GM12878 (cell line): ENCODE results near the gene PRRT1B. TPM values are rescaled to one million over a fixed set of nuclear protein-coding genes. Genes with fewer than 3 reads are reported as not detected.
A peak's percentile ranks its signal among the peaks of the same experiment; 100 is the strongest.

Experiments used
- ATAC-seq: fragments of 200-7000 bp; cut with Tn5 transposase; 3 replicates; pipeline ENCODE4 v1.9.1; 2020; ENCODE audit warnings: mild to moderate bottlenecking, moderate library complexity
- BruUV-seq: library from RNA; stranded (reverse); fragments of 400-500 nt; replicated peaks from 2 replicates; lab custom pipeline; 2021; lab: Mats Ljungman, UMichigan
- CTCF ChIA-PET: fragments of 300-600 bp; sonication (Branson Sonifier 250); formaldehyde crosslinking; extraction: SDS; loops from one replicate; lab custom pipeline; 2021; ENCODE audit warnings: inconsistent platforms; lab: Yijun Ruan, JAX
- POLR2A ChIA-PET: fragments of 350-600 bp; formaldehyde crosslinking; extraction: SDS; loops from one replicate; lab custom pipeline; 2021; ENCODE audit warnings: inconsistent platforms; lab: Charles Lee
- RAD21 ChIA-PET: fragments of 300-600 bp; sonication (Branson Sonifier 250); formaldehyde crosslinking; loops from one replicate; lab custom pipeline; 2023; ENCODE audit warnings: antibody characterized with exemption; ENCODE audit not compliant: unreplicated experiment; lab: Charles Lee
- SMC1A ChIA-PET: fragments of 300-600 bp; sonication (Branson Sonifier 250); formaldehyde crosslinking; loops from one replicate; lab custom pipeline; 2023; ENCODE audit not compliant: unreplicated experiment, uncharacterized antibody; lab: Charles Lee
- DNase-seq: peaks from one replicate; pipeline ENCODE4 v3.0.0-alpha.2; 2011; ENCODE audit warnings: low read depth, low spot score
- FAIRE-seq: peaks from 3 replicates; lab custom pipeline; 2011; peaks lifted over from hg19 to GRCh38; lab: Jason Lieb, UNC
- H2AFZ ChIP-seq: 2 replicates; pipeline ENCODE4 v1.6.0; 2011; ENCODE audit warnings: low read depth, low read length, control low read depth; ENCODE audit not compliant: control insufficient read depth
- H3K27ac ChIP-seq: 2 replicates; pipeline ENCODE4 v1.5.1; 2011; ENCODE audit warnings: control low read depth; ENCODE audit not compliant: control insufficient read depth, insufficient read depth
- H3K27me3 ChIP-seq, 2 experiments: replicated peaks in 1 of 2; 2 replicates each; pipeline versions ENCODE4 v1.6.0 to v1.6.1; 2011; ENCODE audit warnings: low read length in 1 of 2; ENCODE audit not compliant: control insufficient read depth in 2 of 2, insufficient read depth in 2 of 2
- H3K36me3 ChIP-seq, 2 experiments: 2 replicates each; pipeline ENCODE4 v1.5.1; 2011; ENCODE audit warnings: low read length in 1 of 2; ENCODE audit not compliant: control insufficient read depth in 2 of 2, insufficient read depth in 2 of 2
- H3K4me1 ChIP-seq: 2 replicates; pipeline ENCODE4 v1.6.1; 2011; ENCODE audit warnings: mild to moderate bottlenecking, low read length, moderate library complexity, mixed read lengths; ENCODE audit not compliant: control insufficient read depth, insufficient read depth
- H3K4me2 ChIP-seq: 2 replicates; pipeline ENCODE4 v1.6.0; 2011; ENCODE audit warnings: control low read depth; ENCODE audit not compliant: control insufficient read depth, insufficient read depth
- H3K4me3 ChIP-seq: fragments of 200-600 bp; sonication (generic); 2 replicates; pipeline ENCODE4 v1.5.1; 2016
- H3K79me2 ChIP-seq: 2 replicates; pipeline ENCODE4 v1.6.0; 2011; ENCODE audit warnings: low read length; ENCODE audit not compliant: control insufficient read depth, insufficient read depth
- H3K9ac ChIP-seq: 2 replicates; pipeline ENCODE4 v1.8.0; 2011; ENCODE audit warnings: low read length, control low read depth, mixed read lengths; ENCODE audit not compliant: control insufficient read depth, insufficient read depth
- H3K9me3 ChIP-seq: replicated peaks from 3 replicates; pipeline ENCODE4 v1.5.1; 2011; ENCODE audit warnings: mild to moderate bottlenecking, low read length; ENCODE audit not compliant: control insufficient read depth, insufficient read depth
- H4K20me1 ChIP-seq: 2 replicates; pipeline ENCODE4 v1.6.0; 2011; ENCODE audit not compliant: control insufficient read depth, insufficient read depth
- EZH2 ChIP-seq: IDR thresholded peaks from 2 replicates; pipeline ENCODE4 v1.6.1; 2012; ENCODE audit warnings: low read depth, mild to moderate bottlenecking, control low read depth, inconsistent platforms, low read length, borderline replicate concordance; ENCODE audit not compliant: control insufficient read depth
- POLR2A ChIP-seq: IDR thresholded peaks from 2 replicates; pipeline ENCODE4 v1.6.1; 2011; ENCODE audit warnings: low read depth, mild to moderate bottlenecking, low read length
- POLR2AphosphoS5 ChIP-seq: IDR thresholded peaks from 2 replicates; pipeline ENCODE4 v1.6.1; 2011; ENCODE audit warnings: mild to moderate bottlenecking, low read length, inconsistent platforms
- REST ChIP-seq: IDR thresholded peaks from 2 replicates; pipeline ENCODE4 v1.6.1; 2012; ENCODE audit warnings: mild to moderate bottlenecking, low read depth, low read length
- SMARCA5 ChIP-seq: fragments of 450-650 bp; IDR thresholded peaks from 2 replicates; pipeline ENCODE4 v1.6.1; 2017; ENCODE audit warnings: mild to moderate bottlenecking
- SMC3 ChIP-seq: IDR thresholded peaks from 2 replicates; pipeline ENCODE4 v1.6.1; 2011; ENCODE audit warnings: low read length, improper control_type of control experiment, borderline replicate concordance
- TCF3 ChIP-seq: IDR thresholded peaks from 2 replicates; pipeline ENCODE4 v1.6.1; 2012; ENCODE audit warnings: low read depth, mild to moderate bottlenecking, low read length, borderline replicate concordance; ENCODE audit not compliant: insufficient read depth
- WGBS: methylation state at CpG from one replicate; pipeline ENCODE4 v1.1.6; 2016; ENCODE audit warnings: low lambda C conversion rate; ENCODE audit not compliant: insufficient replicate concordance, insufficient coverage; ENCODE audit errors: missing lambda C conversion rate; 5-methylcytosine and 5-hydroxymethylcytosine counted together
- in situ Hi-C: fragments of 300-500 bp; cut with MboI; formaldehyde crosslinking; loops from 9 replicates; pipeline ENCODE4 v1.14.3; 2018; ENCODE audit warnings: mixed read lengths
- intact Hi-C: fragments of 100-400 bp; cut with micrococcal nuclease; formaldehyde crosslinking; loops from one replicate; pipeline ENCODE4 v1.14.2; 2022; ENCODE audit not compliant: unreplicated experiment
- polyA plus RNA-seq, 11 experiments: library from polyadenylated mRNA; depleted of rRNA in 4 of 11; unstranded in 6 of 11; stranded (reverse) in 5 of 11; fragments of >200 nt; fragmentation: Nextera tagmentation in 4 of 11; fragmentation: Illumina TruSeq in 1 of 11; extraction: Ambion mirVana in 4 of 11; extraction: Trizol in 1 of 11; gene quantifications; 1 replicate in 1 of 11; 2 replicates in 10 of 11; pipeline versions ENCODE4 v1.2.1 to v1.2.3, GENCODE V29; 2011 to 2016; ENCODE audit warnings: inconsistent platforms in 2 of 11, missing spikeins in 2 of 11, low read depth in 1 of 11
- total RNA-seq, 4 experiments: library from RNA; depleted of rRNA in 3 of 4; stranded (reverse); fragments of >200 nt in 3 of 4; fragmentation: Illumina TruSeq in 1 of 4; extraction: Trizol in 1 of 4; gene quantifications; 2 replicates each; pipeline versions ENCODE4 v1.2.1 to v1.2.3, GENCODE V29; 2013 to 2021
- TF ChIP-seq, protein P1 (sequence below): fragments of 450-650 bp; IDR thresholded peaks from 2 replicates; pipeline ENCODE4 v1.6.1; 2014; ENCODE audit warnings: mild to moderate bottlenecking

PRRT1B gene
- total and polyA plus RNA-seq, 10 of the 15 experiments (the other 5 are each of a cell fraction or from before 2014, with no cell fraction given) = not detected

DNA sequence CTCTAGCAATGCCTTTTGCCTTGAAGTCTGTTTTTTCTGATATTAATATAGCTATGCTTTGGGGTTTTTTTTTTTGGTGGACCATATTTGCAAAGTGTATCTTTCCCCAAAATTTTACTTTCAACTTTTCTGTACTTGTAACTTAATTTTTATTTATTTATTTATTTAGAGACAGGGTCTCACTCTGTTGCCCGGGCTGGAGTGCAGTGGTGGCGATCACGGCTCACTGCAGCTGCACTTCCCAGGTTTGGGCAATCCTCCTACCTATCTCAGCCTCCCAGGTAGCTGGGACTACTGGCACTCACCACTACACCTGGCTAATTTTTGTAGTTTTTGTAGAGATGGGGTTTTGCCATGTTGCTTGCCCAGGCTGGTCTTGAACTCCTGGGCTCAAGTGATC is 20.8 kb downstream of the PRRT1B start:
- DNase-seq = no peak
- H3K4me1 ChIP-seq = no peaks in the 10 kb centered on the region
- no peak for ATAC-seq
- no peak overlapping the region for H3K9ac ChIP-seq
- H3K4me2 ChIP-seq = no peak overlapping the region
- no peaks in the 10 kb centered on the region for H3K79me2 ChIP-seq
- ChIA-PET RAD21 (no interaction called here), CTCF (no interaction called here), POLR2A (no interaction called here), SMC1A (interaction anchor here (0.5 to 0.7 kb wide), 2 partner anchors 9 to 1633 kb away, joined by 3 read pairs; no protein-coding TSS in a partner anchor)
- 84% methylated on average over 3 of the region's 3 CpGs for WGBS
- intact Hi-C loops = no loop called here
- no peak for FAIRE-seq
- BruUV-seq = no TSS peak
- in situ Hi-C loops = no loop called here
- H3K27me3 ChIP-seq = no peaks in the 10 kb centered on the region
- TF ChIP-seq SMARCA5 (no peak), EZH2 (no peak)
- no peaks in the 10 kb centered on the region; the same call in 2 of the 3 replicates for H3K9me3 ChIP-seq
- H3K36me3 ChIP-seq = peaks cover 0 to 3% of the 10 kb centered on the region in 2 experiments; a peak in 2 of 4 replicates
- no peak overlapping the region for H2AFZ ChIP-seq
- no peak overlapping the region for H3K27ac ChIP-seq
- H4K20me1 ChIP-seq = no peaks in the 10 kb centered on the region
- H3K4me3 ChIP-seq = no peak overlapping the region

DNA sequence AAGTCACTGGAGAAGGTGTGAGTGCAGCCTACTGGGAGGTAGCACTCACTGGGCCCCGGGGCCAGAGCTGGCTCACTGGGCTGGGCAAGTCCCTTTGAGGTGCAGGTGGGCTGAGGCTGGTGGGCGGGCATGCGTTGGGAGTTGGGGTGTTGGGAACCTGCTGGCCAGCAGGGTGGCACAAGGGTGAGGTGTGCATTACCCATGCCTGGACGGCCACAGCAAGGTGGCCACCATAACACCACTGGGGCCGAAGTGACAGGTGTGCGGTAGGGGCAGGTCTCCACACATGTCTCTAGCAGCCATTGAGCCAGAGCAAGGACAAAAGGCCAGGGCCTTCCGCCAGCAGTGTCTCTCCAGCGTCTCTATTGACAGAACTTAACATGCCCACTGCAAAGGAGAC is 22.6 kb downstream of the PRRT1B start:
- no TSS peak for BruUV-seq
- no peak for FAIRE-seq
- intact Hi-C loops = no loop called here
- Histone ChIP-seq H2AFZ (no peak overlapping the region), H3K4me1 (no peaks in the 10 kb centered on the region), H3K4me2 (no peak overlapping the region), H3K4me3 (no peak overlapping the region), H3K27me3 (no peaks in the 10 kb centered on the region), H3K9ac (no peak overlapping the region), H3K9me3 (no peaks in the 10 kb centered on the region; the same call in 2 of the 3 replicates), H3K36me3 (peaks cover 0 to 10% of the 10 kb centered on the region in 2 experiments; a peak in 2 of 4 replicates), H3K27ac (no peak overlapping the region), H4K20me1 (no peaks in the 10 kb centered on the region), H3K79me2 (no peaks in the 10 kb centered on the region)
- RAD21 ChIA-PET = no interaction called here
- SMC1A ChIA-PET = no interaction called here
- DNase-seq = no peak
- POLR2A ChIA-PET = interaction anchor here (0.6 kb wide), 1 partner anchor 240 kb away, joined by 5 read pairs; no protein-coding TSS in a partner anchor
- 97% methylated on average over 8 of the region's 8 CpGs for WGBS
- peak; percentile 28 for ATAC-seq
- in situ Hi-C loops = no loop called here
- CTCF ChIA-PET = no interaction called here
- TF ChIP-seq POLR2A (peak; percentile 58), SMC3 (no peak), REST (no peak), TCF3 (no peak), POLR2AphosphoS5 (peak; percentile 59; the same call in 1 of the 2 replicates)
- TF ChIP-seq, protein P1, sequence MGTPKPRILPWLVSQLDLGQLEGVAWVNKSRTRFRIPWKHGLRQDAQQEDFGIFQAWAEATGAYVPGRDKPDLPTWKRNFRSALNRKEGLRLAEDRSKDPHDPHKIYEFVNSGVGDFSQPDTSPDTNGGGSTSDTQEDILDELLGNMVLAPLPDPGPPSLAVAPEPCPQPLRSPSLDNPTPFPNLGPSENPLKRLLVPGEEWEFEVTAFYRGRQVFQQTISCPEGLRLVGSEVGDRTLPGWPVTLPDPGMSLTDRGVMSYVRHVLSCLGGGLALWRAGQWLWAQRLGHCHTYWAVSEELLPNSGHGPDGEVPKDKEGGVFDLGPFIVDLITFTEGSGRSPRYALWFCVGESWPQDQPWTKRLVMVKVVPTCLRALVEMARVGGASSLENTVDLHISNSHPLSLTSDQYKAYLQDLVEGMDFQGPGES = no peak
